BJ (cell line): ENCODE data around the gene TMEM140. TPM values are rescaled to one million over a fixed set of nuclear protein-coding genes. Genes with fewer than 3 reads are reported as not detected.

Experiments
- CTCF ChIA-PET: fragments of 350-600 bp; formaldehyde crosslinking; extraction: SDS; loops from one replicate; lab custom pipeline; 2021; ENCODE audit warnings: antibody characterized with exemption, inconsistent platforms; lab: Yijun Ruan, JAX
- POLR2A ChIA-PET: fragments of 300-600 bp; sonication (Branson Sonifier 250); formaldehyde crosslinking; extraction: SDS; loops from one replicate; lab custom pipeline; 2021; ENCODE audit warnings: antibody characterized with exemption; lab: Charles Lee
- DNase-seq: peaks from one replicate; pipeline ENCODE4 v3.0.0-alpha.2; 2011; ENCODE audit warnings: low read depth
- H3K27me3 ChIP-seq: 2 replicates; pipeline ENCODE4 v1.6.0; 2011; ENCODE audit warnings: low read length; ENCODE audit not compliant: control insufficient read depth, insufficient read depth
- H3K36me3 ChIP-seq: 2 replicates; pipeline ENCODE4 v1.5.1; 2011; ENCODE audit warnings: low read length; ENCODE audit not compliant: control insufficient read depth, insufficient read depth
- H3K4me3 ChIP-seq: 2 replicates; pipeline ENCODE4 v1.5.1; 2011; ENCODE audit warnings: low read depth, mild to moderate bottlenecking, control low read depth, low read length
- polyA plus RNA-seq: library from polyadenylated mRNA; depleted of rRNA; stranded (reverse); fragments of >200 nt; gene quantifications from 2 replicates; pipeline ENCODE4 v1.2.3, GENCODE V29; 2011; rRNA removed
- small RNA-seq: library from RNA; depleted of rRNA; stranded (forward); fragments of <200 nt; gene quantifications from one replicate; pipeline ENCODE3, GENCODE V24; 2012; ENCODE audit warnings: low replicate concordance, low read depth; ENCODE audit not compliant: insufficient read length
- TF ChIP-seq, protein P1 (sequence below): IDR thresholded peaks from 2 replicates; pipeline ENCODE4 v1.5.1; 2011; ENCODE audit warnings: low read depth, mild to moderate bottlenecking, control low read depth, inconsistent platforms, low read length, moderate library complexity; ENCODE audit not compliant: insufficient read depth

The TMEM140 gene
- polyA plus RNA-seq, 1 experiment, result 5.5 TPM

DNA sequence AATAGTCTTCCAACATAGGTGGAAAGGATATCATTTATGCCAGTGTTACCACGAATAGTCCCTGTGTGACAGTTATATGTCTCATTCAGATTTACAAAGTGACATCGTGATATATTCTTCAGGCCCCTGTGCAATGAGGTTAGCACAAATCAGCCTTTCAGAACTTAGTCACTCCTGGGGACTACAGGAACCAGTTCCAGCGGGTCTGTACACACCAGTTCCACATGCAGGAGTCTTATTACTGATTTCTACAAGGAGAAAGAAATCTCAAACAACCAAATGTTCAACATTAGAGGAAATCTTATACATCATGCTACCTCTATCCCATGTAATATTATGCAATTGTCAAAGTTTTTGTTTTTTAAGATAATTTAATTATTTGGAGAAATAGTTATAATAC lies 67.8 kb downstream of the TMEM140 start:
- ChIA-PET CTCF (no interaction called here), POLR2A (no interaction called here)
- H3K27me3 ChIP-seq, result 0 out of 2 replicates have a peak, but pooled peaks cover 2% of the 10 kb centered on the region
- DNase-seq, result no peak
- H3K36me3 ChIP-seq, result no peaks in the 10 kb centered on the region
- TF ChIP-seq, protein P1, sequence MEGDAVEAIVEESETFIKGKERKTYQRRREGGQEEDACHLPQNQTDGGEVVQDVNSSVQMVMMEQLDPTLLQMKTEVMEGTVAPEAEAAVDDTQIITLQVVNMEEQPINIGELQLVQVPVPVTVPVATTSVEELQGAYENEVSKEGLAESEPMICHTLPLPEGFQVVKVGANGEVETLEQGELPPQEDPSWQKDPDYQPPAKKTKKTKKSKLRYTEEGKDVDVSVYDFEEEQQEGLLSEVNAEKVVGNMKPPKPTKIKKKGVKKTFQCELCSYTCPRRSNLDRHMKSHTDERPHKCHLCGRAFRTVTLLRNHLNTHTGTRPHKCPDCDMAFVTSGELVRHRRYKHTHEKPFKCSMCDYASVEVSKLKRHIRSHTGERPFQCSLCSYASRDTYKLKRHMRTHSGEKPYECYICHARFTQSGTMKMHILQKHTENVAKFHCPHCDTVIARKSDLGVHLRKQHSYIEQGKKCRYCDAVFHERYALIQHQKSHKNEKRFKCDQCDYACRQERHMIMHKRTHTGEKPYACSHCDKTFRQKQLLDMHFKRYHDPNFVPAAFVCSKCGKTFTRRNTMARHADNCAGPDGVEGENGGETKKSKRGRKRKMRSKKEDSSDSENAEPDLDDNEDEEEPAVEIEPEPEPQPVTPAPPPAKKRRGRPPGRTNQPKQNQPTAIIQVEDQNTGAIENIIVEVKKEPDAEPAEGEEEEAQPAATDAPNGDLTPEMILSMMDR, result no peak
- H3K4me3 ChIP-seq, result no peak overlapping the region

Small RNAs within 50 kb of the gene (small RNA-seq; reads per million reads assigned to genes)
- 0.84 reads per million for gene MIR6509

Other genes starting within 250 kb of the TMEM140 start
- 0.32 and 0.80 TPM in 2 replicates for gene AGBL3, start 161.6 kb upstream of the TMEM140 start, polyA plus RNA-seq
- gene CYREN, start 22.6 kb downstream of the TMEM140 start, polyA plus RNA-seq, result 35.4 and 39.4 TPM in 2 replicates
- 10.9 and 14.2 TPM in 2 replicates for gene WDR91, start 63.5 kb downstream of the TMEM140 start, polyA plus RNA-seq
- gene STRA8, start 85.8 kb downstream of the TMEM140 start, polyA plus RNA-seq, result not detected in 2 replicates